COR-L47 (cell line): ENCODE results near the gene TAF12.
A peak's percentile ranks its signal among the peaks of the same experiment; 100 is the strongest.
"Not testable (repeated sequence)": the region's sequence is repeated elsewhere in the genome, so short reads cannot be mapped to it uniquely, and the experiment has no call there.

Source experiments
- DNase-seq: peaks from one replicate; lab custom pipeline; 2025; lab: John Stamatoyannopoulos, UW

TAF12 gene, protein sequence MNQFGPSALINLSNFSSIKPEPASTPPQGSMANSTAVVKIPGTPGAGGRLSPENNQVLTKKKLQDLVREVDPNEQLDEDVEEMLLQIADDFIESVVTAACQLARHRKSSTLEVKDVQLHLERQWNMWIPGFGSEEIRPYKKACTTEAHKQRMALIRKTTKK

DNA sequence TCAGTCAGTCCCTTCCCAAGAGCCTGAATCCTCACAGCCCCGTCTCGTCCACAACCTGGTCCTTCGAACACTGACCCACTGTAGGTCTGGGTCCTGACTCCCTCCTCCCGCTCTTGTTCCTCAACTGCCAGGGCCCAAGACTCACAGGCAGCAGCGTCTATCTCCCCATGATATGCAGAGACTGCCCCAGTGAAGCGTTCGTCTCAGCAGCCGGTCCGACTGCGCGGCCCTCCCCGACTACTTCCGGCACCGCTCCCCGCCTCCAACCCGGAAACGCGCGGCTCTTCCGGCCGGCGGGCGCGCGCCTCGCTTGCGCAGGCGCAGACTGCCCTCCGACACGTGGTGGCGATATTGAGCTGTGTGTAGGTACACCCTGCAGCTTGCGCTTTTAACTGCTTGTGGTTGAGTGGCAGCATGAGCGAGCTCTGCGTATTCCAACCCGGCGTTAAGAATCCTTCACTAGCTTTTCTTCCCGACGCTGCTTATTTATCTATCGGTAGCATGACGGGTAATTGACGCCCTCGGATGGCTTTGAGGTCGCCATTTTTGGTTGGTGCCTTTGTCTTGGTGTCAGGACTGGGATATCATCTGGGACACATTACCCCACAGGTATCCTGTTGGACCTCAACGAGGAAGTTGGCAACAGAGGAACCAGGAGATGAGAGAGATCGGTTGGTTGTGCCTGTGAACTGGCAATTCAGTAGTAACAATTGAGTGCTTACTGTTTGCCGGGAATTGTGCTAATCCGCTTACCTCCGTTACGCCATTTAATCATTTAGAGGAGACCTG is at the start of gene TAF12:
TSS of gene TAF12 (minus strand) at position 221 of the 789 bp plus-strand sequence. CDS start 20,986 bp downstream, outside the sequence.
- peak; percentile 94 for DNase-seq

DNA sequence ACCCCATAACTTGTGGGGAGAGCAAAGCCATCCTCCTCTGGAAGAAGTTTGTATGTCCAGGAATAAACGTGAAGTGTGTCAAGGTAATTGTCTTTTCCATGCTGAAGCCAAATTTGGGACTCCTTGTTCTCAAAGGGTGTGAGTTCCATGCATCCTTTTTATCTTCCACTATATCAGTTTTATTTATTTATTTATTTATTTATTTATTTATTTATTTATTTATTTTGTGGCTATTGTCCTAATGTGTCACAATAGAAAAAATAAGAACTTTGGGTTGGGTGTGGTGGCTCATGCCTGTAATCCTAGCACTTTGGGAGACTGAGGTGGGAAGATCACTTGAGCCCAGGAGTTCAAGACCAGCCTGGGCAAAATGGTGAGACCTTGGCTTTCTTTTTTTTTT is 48.8 kb upstream of the TAF12 start:
- DNase-seq: not testable (repeated sequence)

DNA sequence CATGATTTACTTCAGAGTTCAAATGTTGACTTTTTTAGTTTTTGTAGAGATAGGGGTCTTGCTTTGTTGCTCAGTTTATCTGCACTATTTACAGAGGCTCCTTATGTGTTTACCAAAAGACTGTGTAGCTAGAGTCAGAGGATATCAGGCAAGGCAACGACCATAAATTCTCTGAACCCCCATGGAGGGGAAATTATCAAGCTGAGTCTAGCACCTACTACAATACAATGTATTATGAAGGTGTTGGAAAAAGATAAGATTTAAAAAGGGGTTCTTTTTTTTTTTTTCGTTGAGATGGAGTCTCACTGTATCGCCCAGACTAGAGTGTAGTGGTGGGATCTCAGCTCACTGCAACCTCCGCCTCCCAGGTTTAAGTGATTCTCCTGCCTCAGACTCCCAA is 42.1 kb upstream of the TAF12 start:
- no peak for DNase-seq

DNA sequence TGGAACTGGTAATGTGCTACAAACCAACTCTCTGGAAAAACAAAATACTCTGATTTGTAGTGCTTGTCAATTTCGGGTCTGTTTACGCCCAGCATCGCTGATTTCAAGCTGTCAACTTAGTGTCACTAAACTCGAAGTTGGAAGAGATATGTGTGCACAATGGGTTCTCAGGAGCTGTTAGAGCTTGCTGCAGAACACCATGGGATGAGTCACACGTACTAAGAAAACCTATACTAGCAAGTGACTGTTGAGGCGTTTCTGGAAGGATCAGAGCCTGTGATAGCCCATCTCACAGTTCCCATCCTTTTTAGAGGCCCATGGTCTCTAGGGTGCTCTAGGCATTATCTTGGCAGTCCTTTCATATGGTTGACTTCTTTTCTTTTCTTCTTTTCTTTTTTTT is 40.0 kb upstream of the TAF12 start:
- DNase-seq: no peak

DNA sequence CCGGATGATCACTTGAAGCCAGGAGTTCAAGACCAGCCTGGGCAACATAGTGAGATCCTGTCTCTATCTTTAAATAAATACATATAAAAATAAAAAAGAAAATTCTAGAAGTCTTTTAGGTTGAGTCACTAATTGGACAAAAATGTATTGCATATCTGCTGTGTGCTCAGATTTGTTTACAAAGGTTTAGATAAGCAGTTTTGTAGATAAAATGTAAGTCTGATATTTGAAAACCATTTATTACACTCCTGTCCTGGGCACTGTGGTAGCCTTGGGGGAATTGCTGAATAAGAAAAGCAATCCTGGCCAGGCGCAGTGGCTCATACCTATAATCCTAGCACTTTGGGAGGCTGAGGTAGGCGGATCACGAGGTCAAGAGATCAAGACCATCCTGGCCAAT is 37.3 kb upstream of the TAF12 start:
- DNase-seq: no peak

DNA sequence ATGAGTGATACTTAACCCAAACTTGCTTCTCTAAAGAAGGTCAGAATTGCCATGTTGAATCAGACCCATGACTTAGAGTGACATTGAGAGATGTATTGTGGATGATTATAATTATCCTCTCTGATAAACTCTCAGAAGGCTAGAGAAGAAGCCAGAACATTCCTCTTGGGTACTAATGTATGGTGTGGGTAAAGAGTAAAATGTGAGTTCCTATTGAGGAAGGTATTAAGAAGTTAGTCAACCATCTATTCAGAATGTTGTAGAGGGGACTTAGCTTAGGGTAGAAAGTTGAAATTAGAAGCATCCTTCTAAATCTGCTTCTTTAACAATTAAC is 33.0 kb upstream of the TAF12 start:
- no peak for DNase-seq

DNA sequence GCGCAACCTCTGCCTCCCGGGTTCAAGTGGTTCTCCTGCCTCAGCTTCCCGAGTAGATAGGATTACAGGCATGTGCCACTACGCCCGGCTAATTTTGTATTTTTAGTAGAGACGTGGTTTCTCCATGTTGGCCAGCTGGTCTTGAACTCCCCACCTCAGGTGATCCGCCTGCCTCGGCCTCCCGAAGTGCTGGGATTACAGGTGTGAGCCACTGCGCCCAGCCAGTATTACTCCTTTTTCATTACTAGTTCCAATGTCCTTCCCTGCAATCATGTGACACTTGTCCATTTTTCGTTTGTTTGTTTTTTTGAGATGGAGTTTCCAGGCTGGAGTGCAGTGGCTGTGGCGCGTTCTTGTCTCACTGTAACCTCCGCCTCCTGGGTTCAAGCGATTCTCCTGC is 30.1 kb upstream of the TAF12 start:
- not testable (repeated sequence) for DNase-seq

DNA sequence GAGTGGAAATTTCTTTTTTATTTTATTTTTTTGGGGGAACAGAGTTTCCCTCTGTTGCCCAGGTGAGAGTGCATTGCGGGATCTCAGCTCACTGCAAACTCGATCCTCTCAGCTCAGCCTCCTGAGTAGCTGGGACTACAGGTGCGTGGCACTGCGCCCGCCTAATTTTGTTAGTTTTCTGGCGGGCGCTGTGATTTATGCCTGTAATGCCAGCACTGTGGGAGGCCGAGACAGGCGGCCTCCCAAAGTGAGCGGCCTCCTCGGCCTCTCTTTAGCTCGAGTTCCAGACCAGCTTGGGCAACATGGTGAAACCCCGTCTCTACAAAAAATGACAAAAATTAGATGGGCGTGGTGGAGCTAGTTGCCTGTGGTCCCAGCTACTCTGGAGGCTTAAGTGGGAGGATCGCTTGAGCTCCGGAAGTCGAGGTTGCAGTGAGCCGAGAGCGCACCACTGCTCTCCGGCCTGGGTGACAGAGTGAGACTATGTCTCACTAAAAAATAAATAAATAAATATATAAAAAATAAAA is 28.4 kb upstream of the TAF12 start:
- DNase-seq: no peak

DNA sequence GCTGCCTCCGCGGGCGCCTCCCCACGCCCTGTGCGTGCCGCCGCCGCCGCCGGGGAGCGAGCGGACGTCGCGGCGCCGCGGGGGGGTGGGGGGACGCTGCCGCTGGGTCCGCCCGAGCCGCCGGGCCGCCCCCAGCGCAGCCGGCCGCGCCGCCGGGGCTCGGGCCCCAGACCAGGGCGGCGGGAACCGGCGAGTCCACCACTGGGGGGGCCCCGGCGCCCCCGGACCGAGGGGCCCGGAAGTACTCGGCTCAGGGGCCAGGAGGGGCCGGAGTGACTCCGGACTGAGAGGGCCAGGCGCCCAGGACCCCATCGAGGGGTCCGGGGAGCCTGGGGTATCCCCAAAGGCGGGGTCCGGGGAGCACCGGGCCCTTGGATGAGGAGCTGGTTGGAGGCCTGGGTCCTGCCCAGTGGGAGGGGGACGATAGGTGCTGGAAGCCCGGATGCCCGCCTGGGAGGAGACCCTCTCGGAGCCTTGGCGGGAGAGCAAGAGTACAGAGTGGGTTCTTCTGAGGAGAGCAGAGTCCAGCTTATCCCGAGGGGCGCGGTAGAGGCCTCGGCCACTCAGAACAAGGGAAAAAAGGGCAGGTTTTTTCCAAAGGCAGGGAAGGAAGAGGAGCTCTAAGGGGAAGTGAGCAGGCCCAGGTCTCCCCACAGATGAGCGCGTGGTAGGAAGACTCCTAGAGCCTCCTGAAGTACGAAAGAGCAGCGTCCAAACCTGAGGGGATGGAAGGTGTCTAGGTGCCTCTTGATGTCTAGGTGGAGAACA is 26.3 kb upstream of the TAF12 start:
- DNase-seq: peak; percentile 86

DNA sequence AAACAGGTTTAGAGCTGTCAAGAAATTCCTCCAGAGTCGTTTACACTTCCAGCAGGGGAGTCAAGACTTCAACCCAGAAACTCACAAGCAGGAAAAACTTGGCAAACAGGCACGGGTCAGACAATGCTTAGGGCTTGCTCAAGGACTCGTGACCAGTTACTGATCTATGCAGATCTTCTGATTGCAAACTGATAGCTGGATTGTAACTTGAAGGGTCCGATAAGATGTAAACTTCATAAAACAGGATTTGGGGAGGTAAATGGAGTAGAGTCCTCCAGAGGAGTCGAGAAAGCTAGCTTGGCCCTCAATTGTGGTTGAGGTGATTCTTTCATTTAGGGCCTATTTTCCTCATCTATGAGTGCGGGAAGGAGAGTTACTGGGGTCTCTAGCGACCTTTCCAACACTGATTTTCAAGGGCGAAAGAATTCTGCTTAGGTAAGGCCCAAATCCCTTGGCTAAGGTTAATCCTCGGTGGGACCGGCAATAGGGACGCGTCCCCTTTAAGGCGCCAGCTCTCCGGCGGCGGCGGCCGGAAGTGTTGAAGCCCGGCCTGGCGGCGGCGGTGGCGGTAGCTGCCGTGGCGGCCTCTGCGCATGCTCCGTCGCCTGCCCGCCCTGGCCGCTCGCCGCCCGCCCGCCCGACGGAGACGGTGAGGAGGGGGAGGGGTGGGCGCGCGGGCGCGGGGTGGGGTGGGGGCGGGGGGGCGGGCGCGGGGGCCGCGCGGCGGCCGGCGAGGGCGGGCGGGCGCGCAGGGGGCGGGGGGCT is 25.5 kb upstream of the TAF12 start, which contains the start of gene GMEB1:
TSS of gene GMEB1 (plus strand) at position 594 of the 765 bp plus-strand sequence. CDS start 14,829 bp downstream, outside the sequence.
- peak; percentile 89 for DNase-seq

DNA sequence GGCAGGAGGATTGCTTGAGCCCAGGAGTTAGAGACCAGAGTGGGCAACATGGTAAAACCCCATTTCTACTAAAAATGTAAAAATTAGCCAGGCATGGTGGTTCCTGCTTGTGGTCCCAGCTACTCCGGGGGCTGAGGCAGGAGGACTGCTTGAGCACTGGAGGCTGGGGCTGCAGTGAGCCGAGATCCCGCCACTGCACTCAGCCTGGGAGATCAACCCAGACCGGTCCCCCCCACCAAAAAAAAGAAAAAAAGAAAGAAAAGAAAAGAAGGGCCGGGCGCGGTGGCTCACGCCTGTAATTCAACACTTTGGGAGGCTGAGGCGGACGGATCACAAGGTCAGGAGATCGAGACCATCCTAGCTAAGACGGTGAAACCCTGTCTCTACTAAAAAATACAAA is 23.9 kb upstream of the TAF12 start:
- DNase-seq: no peak

DNA sequence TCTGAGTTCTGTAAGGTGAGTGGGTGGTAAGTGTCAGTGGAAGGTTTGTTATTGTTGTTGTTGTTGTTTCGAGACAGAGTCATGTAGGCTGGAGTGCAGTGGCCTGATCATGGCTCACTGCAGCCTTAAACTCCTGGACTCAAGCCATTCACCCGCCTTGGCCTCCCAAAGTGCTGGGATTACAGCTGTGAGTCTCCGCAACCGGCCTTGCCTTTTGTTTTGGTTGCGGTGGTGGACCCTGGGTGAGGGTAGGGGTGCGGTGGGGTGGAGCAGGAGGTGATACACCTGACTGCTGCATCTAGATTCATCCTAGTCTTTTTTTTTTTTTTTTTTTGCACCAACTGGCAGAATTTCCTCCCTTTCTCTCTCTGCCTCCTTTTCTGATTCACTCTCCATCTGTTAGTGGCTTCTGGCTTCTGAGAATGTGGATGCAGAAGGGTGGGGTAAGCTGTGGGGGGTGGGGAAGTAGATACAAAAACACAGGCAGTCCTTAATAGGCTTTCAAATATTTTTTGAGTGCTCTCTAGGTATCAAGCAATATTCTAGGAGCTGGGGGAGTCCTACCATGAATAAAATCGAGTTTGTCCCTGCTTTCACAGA is 21.1 kb upstream of the TAF12 start:
- DNase-seq: no peak

DNA sequence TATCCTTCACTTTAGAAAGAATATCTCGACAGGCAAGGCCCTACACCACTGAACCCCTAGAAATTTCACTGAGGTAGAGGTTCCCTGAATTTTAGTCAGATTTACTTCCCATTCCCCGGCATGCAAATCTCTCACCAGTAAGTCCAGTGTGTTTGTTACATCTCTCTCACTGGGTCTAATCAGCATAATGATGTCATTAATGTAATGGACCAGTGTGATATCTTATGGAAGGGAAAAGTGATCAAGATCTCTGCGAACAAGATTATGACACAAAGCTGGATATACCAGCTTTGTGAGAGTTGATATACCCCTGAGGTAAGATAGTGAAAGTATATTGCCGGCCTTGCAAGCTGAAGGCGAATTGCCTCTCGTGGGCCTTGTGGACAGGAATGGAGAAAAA is 13.5 kb upstream of the TAF12 start:
- no peak for DNase-seq

DNA sequence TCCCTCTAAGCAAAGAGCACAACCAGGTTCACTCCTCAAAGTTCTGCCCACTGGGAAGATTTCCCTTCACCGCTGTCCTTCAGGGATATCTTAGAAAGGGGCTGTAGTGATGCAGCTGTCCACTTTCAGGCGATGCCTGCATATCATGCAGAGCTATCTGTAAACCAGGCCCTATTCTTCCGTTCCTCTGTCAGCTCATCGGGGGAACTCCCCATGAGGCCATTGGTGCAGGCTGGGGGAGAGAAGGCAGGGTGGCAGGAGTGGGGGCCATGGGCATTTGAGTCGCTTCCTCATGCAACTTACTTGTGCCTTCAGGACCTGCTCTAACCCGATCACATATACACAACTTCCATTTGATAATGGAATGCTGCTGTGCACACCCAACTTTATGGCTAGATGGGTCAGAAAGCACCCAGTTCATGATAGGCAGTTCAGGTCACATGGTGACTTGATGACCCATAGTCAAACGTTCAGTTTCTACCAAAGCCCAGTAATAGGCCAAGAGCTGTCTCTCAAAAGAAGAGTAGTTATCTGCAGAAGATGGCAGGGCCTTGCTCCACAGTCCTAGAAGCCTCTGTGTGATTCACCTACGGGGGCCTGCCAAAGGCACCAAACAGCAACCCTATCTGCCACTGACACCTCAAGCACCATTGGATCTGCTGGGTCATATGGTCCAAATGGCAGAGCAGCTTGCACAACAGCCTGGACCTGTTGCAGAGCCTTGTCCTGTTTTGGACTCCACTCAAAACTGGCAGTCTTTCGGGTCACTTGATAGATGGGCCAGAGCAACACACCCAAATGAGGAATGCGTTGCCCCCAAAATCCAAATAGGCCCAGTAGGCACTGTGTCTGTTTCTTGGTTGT is 12.8 kb upstream of the TAF12 start:
- not testable (repeated sequence) for DNase-seq

DNA sequence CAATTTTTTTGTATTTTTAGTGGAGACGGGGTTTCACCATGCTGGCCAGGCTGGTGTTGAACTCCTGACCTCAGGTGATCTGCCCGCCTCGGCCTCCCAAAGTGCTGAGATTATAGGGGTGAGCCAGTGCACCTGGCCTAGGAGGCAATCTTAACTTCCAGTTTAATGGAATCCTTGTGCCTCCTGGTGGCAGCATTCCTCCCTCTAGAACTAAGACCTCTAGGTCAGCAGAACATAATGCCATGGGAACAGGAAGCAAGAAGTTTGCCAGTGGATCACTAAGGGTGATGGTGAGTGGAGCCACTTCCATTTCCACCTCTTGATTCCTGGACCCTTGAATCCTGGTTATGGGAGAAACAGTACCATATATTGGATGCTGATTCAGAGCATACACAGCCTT is 11.0 kb upstream of the TAF12 start:
- DNase-seq: not testable (repeated sequence)

DNA sequence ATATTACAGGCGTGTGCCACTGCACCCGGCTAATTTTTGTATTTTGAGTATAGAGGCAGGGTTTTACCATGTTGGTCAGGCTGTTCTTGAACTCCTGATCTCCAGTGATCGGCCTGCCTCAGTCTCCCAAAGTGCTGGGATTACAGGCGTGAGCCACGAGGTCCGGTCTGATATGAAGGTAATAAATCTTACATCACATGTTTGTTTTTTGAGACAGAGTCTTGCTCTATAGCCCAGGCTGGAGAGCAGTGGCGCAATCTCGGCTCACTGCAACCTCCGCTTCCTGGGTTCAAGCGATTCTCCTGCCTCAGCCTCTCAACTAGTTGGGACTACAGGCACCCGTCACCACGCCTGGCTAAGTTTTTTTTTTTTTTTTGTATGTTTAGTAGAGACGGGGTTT is 10.2 kb upstream of the TAF12 start:
- DNase-seq: not testable (repeated sequence)

DNA sequence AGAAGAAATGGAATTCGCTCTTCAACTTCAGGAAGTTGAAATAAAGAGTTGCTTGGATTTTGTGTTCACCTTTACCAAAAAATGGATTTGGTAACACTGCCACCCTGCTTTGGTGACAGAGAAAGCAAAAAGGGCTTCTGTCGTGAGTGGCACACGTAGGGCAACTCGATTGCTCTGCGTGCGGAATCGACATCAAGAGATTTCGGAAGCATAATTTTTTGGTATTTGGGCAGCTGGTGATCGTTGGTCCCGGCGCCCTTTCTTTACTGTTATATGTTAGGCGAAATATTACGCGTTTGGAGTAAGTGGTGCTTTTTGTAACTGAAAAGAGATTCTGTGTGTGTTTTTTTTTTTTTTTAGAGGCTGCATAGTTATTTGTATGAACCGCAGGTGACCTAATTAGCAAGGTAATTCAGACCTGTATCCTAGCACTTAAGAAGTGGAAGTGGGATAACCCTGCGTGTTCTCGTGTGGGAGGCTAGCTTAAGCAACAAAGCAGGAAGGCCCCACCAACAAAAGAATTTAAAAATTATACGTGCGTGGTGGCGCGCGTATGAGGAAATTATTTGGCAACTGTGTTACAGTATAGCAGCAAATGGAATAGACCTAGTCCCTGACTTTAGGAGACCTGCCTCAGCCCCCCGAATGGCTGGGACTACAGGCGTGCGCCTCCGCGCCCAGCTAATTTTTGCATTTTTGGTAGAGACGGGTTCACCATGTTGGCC is 5.8 kb upstream of the TAF12 start, which contains the start of gene RNU11:
TSS of gene RNU11 (plus strand) at position 127 of the 725 bp plus-strand sequence.
- peak; percentile 98 for DNase-seq

DNA sequence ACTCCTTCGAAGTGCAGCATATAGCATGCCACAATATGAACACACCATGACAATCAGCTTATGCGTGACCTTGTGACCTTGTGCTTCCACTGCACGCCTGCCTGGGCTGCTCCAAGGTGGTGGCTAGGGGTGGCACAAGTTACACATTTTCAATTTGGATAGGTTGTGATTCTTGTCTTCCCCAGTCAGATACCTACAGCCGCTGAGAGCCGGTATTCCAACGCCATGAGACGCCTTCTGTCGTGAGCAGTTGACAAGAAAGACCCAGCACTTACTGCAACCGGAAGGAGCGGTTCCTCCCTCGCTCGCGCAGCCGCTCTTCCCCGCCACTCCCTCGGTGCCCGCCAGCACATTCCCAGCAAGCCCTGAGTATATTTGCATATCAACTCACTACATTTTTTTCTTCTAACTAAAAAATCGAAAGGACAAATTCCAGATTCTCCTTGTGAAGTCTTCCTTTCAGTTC is 5.2 kb upstream of the TAF12 start:
- peak; percentile 85 for DNase-seq

DNA sequence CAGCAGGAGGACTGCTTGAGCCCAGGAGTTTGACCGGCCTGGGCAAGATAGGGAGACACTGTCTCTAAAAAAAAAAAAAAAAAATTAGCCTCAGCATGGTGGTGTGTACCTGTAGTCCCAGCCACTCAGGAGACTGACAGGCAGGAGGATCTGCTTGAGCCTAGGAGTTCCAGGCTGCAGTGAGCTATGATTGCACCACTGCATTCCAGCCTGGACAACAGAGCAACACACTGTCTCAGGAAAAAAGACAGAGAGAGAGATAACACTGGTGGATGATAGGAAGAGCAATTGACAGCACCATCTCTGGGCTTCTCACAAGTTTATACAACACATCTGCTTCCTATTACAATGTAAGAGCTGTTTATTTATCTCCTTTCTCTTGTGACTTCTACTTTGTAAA is 3.2 kb upstream of the TAF12 start:
- no peak for DNase-seq

DNA sequence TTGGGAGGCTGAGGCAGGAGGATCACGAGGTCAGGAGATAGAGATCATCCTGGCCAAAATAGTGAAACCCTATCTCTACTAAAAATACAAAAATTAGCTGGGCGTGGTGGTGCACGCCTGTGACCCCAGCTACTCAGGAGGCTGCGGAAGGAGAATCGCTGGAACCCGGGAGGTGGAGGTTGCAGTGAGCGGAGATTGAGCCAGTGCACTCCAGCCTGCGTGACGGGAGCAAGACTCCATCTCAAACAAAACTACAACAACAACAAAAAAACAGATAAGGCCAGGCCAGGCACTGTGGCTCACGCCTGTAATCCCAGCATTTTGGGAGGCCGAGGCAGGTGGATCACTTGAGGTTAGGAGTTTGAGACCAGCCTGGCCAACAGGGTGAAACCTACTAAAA is 2.5 kb upstream of the TAF12 start:
- not testable (repeated sequence) for DNase-seq
